H1 (cell line): ENCODE results near the gene TACSTD2. TPM values are rescaled to one million over a fixed set of nuclear protein-coding genes. Genes with fewer than 3 reads are reported as not detected.

ENCODE experiments used
- CTCF ChIA-PET: fragments of 300-600 bp; sonication (Branson Sonifier 250); formaldehyde crosslinking; loops from one replicate; lab custom pipeline; 2021; ENCODE audit not compliant: partially characterized antibody; lab: Charles Lee
- POLR2A ChIA-PET: fragments of 300-600 bp; sonication (Branson Sonifier 250); formaldehyde crosslinking; loops from one replicate; lab custom pipeline; 2021; ENCODE audit warnings: inconsistent platforms; ENCODE audit not compliant: partially characterized antibody; lab: Charles Lee
- DNase-seq, 2 experiments: peaks; one replicate each; pipeline versions ENCODE4 v3.0.0 to v3.0.0-alpha.2; 2010 to 2022; ENCODE audit warnings: low spot score in 2 of 2, low read depth in 1 of 2, mixed read lengths in 1 of 2
- FAIRE-seq: peaks from 2 replicates; lab custom pipeline; 2011; peaks lifted over from hg19 to GRCh38; lab: Jason Lieb, UNC
- H2AFZ ChIP-seq: 2 replicates; pipeline ENCODE4 v1.8.1; 2012; ENCODE audit warnings: low read length, inconsistent platforms
- H2AK5ac ChIP-seq: 2 replicates; pipeline ENCODE4 v1.6.1; 2013; ENCODE audit warnings: low read depth, low read length
- H2BK120ac ChIP-seq: replicated peaks from 2 replicates; pipeline ENCODE3; 2013; ENCODE audit warnings: low read depth, low read length, inconsistent platforms
- H2BK12ac ChIP-seq: 2 replicates; pipeline ENCODE4 v1.6.1; 2013; ENCODE audit warnings: low read depth, low read length
- H2BK15ac ChIP-seq: 2 replicates; pipeline ENCODE4 v1.6.1; 2013; ENCODE audit warnings: low read length
- H2BK20ac ChIP-seq: 2 replicates; pipeline ENCODE4 v1.6.1; 2013; ENCODE audit warnings: low read length
- H2BK5ac ChIP-seq: 2 replicates; pipeline ENCODE4 v1.6.1; 2013; ENCODE audit warnings: low read depth, low read length
- H3K14ac ChIP-seq: 2 replicates; pipeline ENCODE4 v1.6.1; 2013; ENCODE audit warnings: inconsistent platforms; ENCODE audit not compliant: insufficient read length
- H3K18ac ChIP-seq: 2 replicates; pipeline ENCODE4 v1.6.1; 2013; ENCODE audit warnings: low read length; ENCODE audit errors: extremely low read depth
- H3K23ac ChIP-seq: 2 replicates; pipeline ENCODE4 v1.6.1; 2013; ENCODE audit warnings: inconsistent platforms; ENCODE audit not compliant: insufficient read length
- H3K23me2 ChIP-seq: 2 replicates; pipeline ENCODE4 v1.6.1; 2013; ENCODE audit warnings: low read depth, low read length
- H3K27ac ChIP-seq: 2 replicates; pipeline ENCODE4 v1.6.1; 2011; ENCODE audit warnings: low read depth, low read length, inconsistent platforms
- H3K27me3 ChIP-seq, 4 experiments: replicated peaks in 1 of 4; 1 replicate in 1 of 4; 2 replicates in 3 of 4; pipeline versions ENCODE4 v1.6.1 to v1.8.1; 2011 to 2013; ENCODE audit warnings: low read length in 3 of 4, mild to moderate bottlenecking in 3 of 4, inconsistent platforms in 2 of 4, mixed read lengths in 2 of 4, moderate library complexity in 1 of 4; ENCODE audit not compliant: control insufficient read depth in 3 of 4, insufficient read depth in 3 of 4; ENCODE audit errors: extremely low read depth in 1 of 4
- H3K36me3 ChIP-seq, 4 experiments: 2 replicates each; pipeline versions ENCODE4 v1.6.1 to v1.8.1; 2011 to 2013; ENCODE audit warnings: mild to moderate bottlenecking in 4 of 4, low read length in 3 of 4, moderate library complexity in 2 of 4, control low read depth in 1 of 4, inconsistent platforms in 1 of 4; ENCODE audit not compliant: insufficient read depth in 4 of 4, control insufficient read depth in 2 of 4
- H3K4ac ChIP-seq: replicated peaks from 2 replicates; pipeline ENCODE3; 2013; ENCODE audit warnings: low read length, low read depth, mixed read lengths, inconsistent platforms; ENCODE audit not compliant: insufficient read length
- H3K4me1 ChIP-seq, 4 experiments: replicated peaks in 1 of 4; 1 replicate in 1 of 4; 2 replicates in 3 of 4; pipeline versions ENCODE4 v1.6.1 to v1.8.1; 2011 to 2013; ENCODE audit warnings: low read length in 3 of 4, inconsistent platforms in 2 of 4, mixed read lengths in 1 of 4; ENCODE audit not compliant: insufficient read depth in 4 of 4, control insufficient read depth in 3 of 4
- H3K4me2 ChIP-seq, 2 experiments: 2 replicates each; pipeline versions ENCODE4 v1.6.1 to v1.8.1; 2011 to 2013; ENCODE audit warnings: low read depth in 2 of 2, low read length in 2 of 2, control low read depth in 1 of 2, inconsistent platforms in 1 of 2, mild to moderate bottlenecking in 1 of 2; ENCODE audit not compliant: insufficient read depth in 1 of 2
- H3K4me3 ChIP-seq, 4 experiments: fragments of 200-600, 300-600 bp in 1 of 4; sonication (generic), shearing (Covaris generic), sonication (Bioruptor Twin) in 1 of 4; 2 replicates each; pipeline versions ENCODE4 v1.5.1 to v1.8.1; 2011 to 2016; ENCODE audit warnings: low read length in 4 of 4, low read depth in 3 of 4, control low read depth in 2 of 4, inconsistent platforms in 2 of 4, mild to moderate bottlenecking in 2 of 4, mixed read lengths in 1 of 4, moderate library complexity in 1 of 4; ENCODE audit not compliant: insufficient read depth in 2 of 4; ENCODE audit errors: extremely low read depth in 1 of 4
- H3K56ac ChIP-seq: replicated peaks from 2 replicates; pipeline ENCODE3; 2013; ENCODE audit warnings: low read depth, mild to moderate bottlenecking, mixed read lengths, low read length, inconsistent platforms; ENCODE audit not compliant: insufficient read length
- H3K79me1 ChIP-seq: 2 replicates; pipeline ENCODE4 v1.6.1; 2013; ENCODE audit warnings: low read depth, low read length, control low read depth
- H3K79me2 ChIP-seq, 2 experiments: 2 replicates each; pipeline versions ENCODE4 v1.6.1 to v1.8.1; 2012 to 2013; ENCODE audit warnings: low read length in 2 of 2, mild to moderate bottlenecking in 2 of 2, inconsistent platforms in 1 of 2; ENCODE audit not compliant: insufficient read depth in 2 of 2, control insufficient read depth in 1 of 2
- H3K9ac ChIP-seq, 4 experiments: replicated peaks in 1 of 4; 1 replicate in 1 of 4; 2 replicates in 3 of 4; pipeline versions ENCODE4 v1.6.1 to v1.8.1; 2011 to 2013; ENCODE audit warnings: low read depth in 3 of 4, low read length in 3 of 4, control low read depth in 2 of 4, mild to moderate bottlenecking in 2 of 4, moderate library complexity in 2 of 4, inconsistent platforms in 1 of 4; ENCODE audit errors: extremely low read depth in 1 of 4
- H3K9me3 ChIP-seq, 2 experiments: 2 replicates each; pipeline versions ENCODE4 v1.6.1 to v1.8.1; 2012 to 2013; ENCODE audit warnings: mild to moderate bottlenecking in 2 of 2, moderate library complexity in 2 of 2, control low read depth in 1 of 2, inconsistent platforms in 1 of 2, low read depth in 1 of 2, low read length in 1 of 2, mixed read lengths in 1 of 2; ENCODE audit not compliant: insufficient read depth in 2 of 2
- H4K20me1 ChIP-seq, 2 experiments: replicated peaks in 1 of 2; 2 replicates each; pipeline versions ENCODE3 to v1.8.1; 2011 to 2013; ENCODE audit warnings: inconsistent platforms in 2 of 2, low read length in 2 of 2, mild to moderate bottlenecking in 1 of 2; ENCODE audit not compliant: insufficient read depth in 2 of 2, control insufficient read depth in 1 of 2
- H4K5ac ChIP-seq: 2 replicates; pipeline ENCODE4 v1.6.1; 2013; ENCODE audit warnings: low read length, low read depth, mixed read lengths, inconsistent platforms; ENCODE audit not compliant: insufficient read length
- H4K8ac ChIP-seq: 2 replicates; pipeline ENCODE4 v1.8.0; 2013; ENCODE audit warnings: mild to moderate bottlenecking, moderate library complexity, low read length, inconsistent platforms; ENCODE audit not compliant: insufficient read depth; ENCODE audit errors: extremely low read depth
- H4K91ac ChIP-seq: replicated peaks from 2 replicates; pipeline ENCODE3; 2013; ENCODE audit warnings: low read length, mixed read lengths, inconsistent platforms; ENCODE audit not compliant: insufficient read length
- CEBPB ChIP-seq: IDR thresholded peaks from 2 replicates; pipeline ENCODE4 v1.6.1; 2012; ENCODE audit warnings: low read depth, low read length
- CHD2 ChIP-seq: IDR thresholded peaks from 2 replicates; pipeline ENCODE4 v1.6.1; 2012; ENCODE audit warnings: low read length, improper control_type of control experiment
- FOSL1 ChIP-seq: IDR thresholded peaks from 2 replicates; pipeline ENCODE4 v1.6.1; 2011; ENCODE audit warnings: mild to moderate bottlenecking, low read depth, low read length, moderate library complexity; ENCODE audit not compliant: insufficient read depth
- KDM4A ChIP-seq: IDR thresholded peaks from one replicate; pipeline ENCODE4 v1.7.1; 2012; ENCODE audit warnings: low read depth, mild to moderate bottlenecking, moderate library complexity, low read length, inconsistent platforms; ENCODE audit not compliant: severe bottlenecking
- KDM5A ChIP-seq: fragments of 200-600 bp; IDR thresholded peaks from 2 replicates; pipeline ENCODE4 v1.7.1; 2012; ENCODE audit warnings: mild to moderate bottlenecking, low read length, inconsistent platforms, mixed read lengths
- POLR2A ChIP-seq, 2 experiments: IDR thresholded peaks; 1 replicate in 1 of 2; 2 replicates in 1 of 2; pipeline ENCODE4 v1.6.1; 2011; ENCODE audit warnings: low read depth in 2 of 2, low read length in 2 of 2, mild to moderate bottlenecking in 2 of 2; ENCODE audit errors: control extremely low read depth in 1 of 2
- SP4 ChIP-seq: IDR thresholded peaks from 2 replicates; pipeline ENCODE4 v1.6.1; 2012; ENCODE audit warnings: low read length, inconsistent platforms
- TAF7 ChIP-seq: optimal IDR thresholded peaks from 2 replicates; pipeline ENCODE3; 2011; ENCODE audit warnings: low read depth, mild to moderate bottlenecking, inconsistent platforms, low read length, moderate library complexity, borderline replicate concordance
- USF2 ChIP-seq: IDR thresholded peaks from 2 replicates; pipeline ENCODE4 v1.6.1; 2011; ENCODE audit warnings: low read length, improper control_type of control experiment
- YY1 ChIP-seq: IDR thresholded peaks from 2 replicates; pipeline ENCODE4 v1.6.1; 2011; ENCODE audit warnings: low read depth, mild to moderate bottlenecking, low read length
- WGBS, 2 experiments: shearing (Covaris generic) in 1 of 2; methylation state at CpG; one replicate each; pipeline versions ENCODE4 v1.1.6 to v1.1.7; 2013 to 2015; ENCODE audit warnings: low lambda C conversion rate in 2 of 2, mixed read lengths in 2 of 2, inconsistent platforms in 1 of 2, low coverage in 1 of 2, missing lambda C conversion rate in 1 of 2; ENCODE audit not compliant: insufficient replicate concordance in 2 of 2, insufficient coverage in 1 of 2, insufficient read length in 1 of 2; ENCODE audit errors: extremely low coverage in 1 of 2, missing lambda C conversion rate in 1 of 2; 5-methylcytosine and 5-hydroxymethylcytosine counted together
- polyA plus RNA-seq, 7 experiments: library from polyadenylated mRNA; depleted of rRNA in 3 of 7; stranded (reverse) in 5 of 7; unstranded in 2 of 7; fragments of >200 nt in 5 of 7; fragments of 200-250 nt in 2 of 7; gene quantifications; 1 replicate in 5 of 7; 2 replicates in 1 of 7; 4 replicates in 1 of 7; pipeline versions ENCODE4 v1.2.1 to v1.2.3, GENCODE V29; 2011 to 2013; ENCODE audit warnings: missing spikeins in 2 of 7, mixed read lengths in 2 of 7
- total RNA-seq: library from RNA; stranded (reverse); fragmentation: NEBNext Ultra II Directional; extraction: Animal tissue kit (Norgen Biotek cat#: 25700); gene quantifications from 2 replicates; pipeline ENCODE4 v1.2.1, GENCODE V29; 2021

TACSTD2 gene
- total and polyA plus RNA-seq, 2 of the 8 experiments (the other 6 are each of a cell fraction or from before 2014, with no cell fraction given), result 0.76 to 0.85 TPM

GRCh38 chr1:58566339-58566738 is 10.7 kb downstream of the TACSTD2 start:
- no peaks in the 10 kb centered on the region for H3K79me1 ChIP-seq
- no peak overlapping the region for H2BK15ac ChIP-seq
- H2BK5ac ChIP-seq, result no peak overlapping the region
- no peak overlapping the region for H4K91ac ChIP-seq
- no peaks in the 10 kb centered on the region for H3K27me3 ChIP-seq
- no peak overlapping the region for H3K23ac ChIP-seq
- ChIA-PET CTCF (interaction anchor here (0.8 to 4.0 kb wide), 3 partner anchors 17 to 86 kb away, joined by 3 to 19 read pairs (median 5); partner anchors contain the start of gene OMA1), POLR2A (no interaction called here)
- no peaks in the 10 kb centered on the region for H3K9me3 ChIP-seq
- H3K36me3 ChIP-seq, result no peaks in the 10 kb centered on the region
- no peak overlapping the region for H2AK5ac ChIP-seq
- TF ChIP-seq TAF7 (no peak), KDM5A (no peak), CEBPB (no peak), POLR2A (IDR thresholded peaks at IDR 0.05; ENCODE audit: control extremely low read depth in 1 of 2, low read depth in 2 of 2, low read length in 2 of 2) (no peak), FOSL1 (no peak), KDM4A (no peak), CHD2 (no peak), USF2 (no peak), SP4 (no peak), YY1 (no peak)
- no peaks in the 10 kb centered on the region for H3K79me2 ChIP-seq
- no peak overlapping the region for H3K14ac ChIP-seq
- FAIRE-seq (no peak), DNase-seq (peak in 1 of 2 experiments; percentile 2)
- no peak overlapping the region for H2BK20ac ChIP-seq
- peaks cover 0 to 6% (median 0%) of the 10 kb centered on the region in 4 experiments; a peak in 3 of 7 replicates for H3K4me1 ChIP-seq
- H3K18ac ChIP-seq, result no peak overlapping the region
- no peak overlapping the region for H4K8ac ChIP-seq
- 71% methylated on average over 3 of the region's 3 CpGs; no CpG with 5 or more reads in 1 of the 2 experiments for WGBS, 2 experiments
- H3K23me2 ChIP-seq, result no peaks in the 10 kb centered on the region
- no peak overlapping the region for H3K27ac ChIP-seq
- no peak overlapping the region for H2AFZ ChIP-seq
- no peaks in the 10 kb centered on the region for H4K20me1 ChIP-seq
- H3K4me3 ChIP-seq, result no peak overlapping the region
- no peak overlapping the region for H4K5ac ChIP-seq
- H2BK120ac ChIP-seq, result no peak overlapping the region
- no peak overlapping the region for H3K4me2 ChIP-seq
- no peak overlapping the region for H3K4ac ChIP-seq
- no peak overlapping the region for H3K56ac ChIP-seq
- H3K9ac ChIP-seq, result no peak overlapping the region
- H2BK12ac ChIP-seq, result no peak overlapping the region
